ENCODE results near the gene HEXIM1. TPM values are rescaled to one million over a fixed set of nuclear protein-coding genes. Genes with fewer than 3 reads are reported as not detected.
A peak's percentile ranks its signal among the peaks of the same experiment; 100 is the strongest.

HEXIM1 gene
- total RNA-seq, 1 experiment from 2014 or later: 29.6 TPM

GRCh38 chr17:45148183-45149036 lies at the start of gene HEXIM1 (continued):
- TF ChIP-seq ZNF263 (CRISPR knock-in tag; IDR thresholded peaks at IDR 0.05; ENCODE audit: low read depth) (peak; percentile 97), OVOL2 (CRISPR knock-in tag; IDR thresholded peaks at IDR 0.05; ENCODE audit: borderline replicate concordance) (peak; percentile 78; the same call in 1 of the 2 replicates), SP1 (CRISPR knock-in tag; conservative IDR thresholded peaks at IDR 0.05) (peak; percentile 77), ATF1 (CRISPR knock-in tag; IDR thresholded peaks at IDR 0.05) (no peak), TEAD4 (CRISPR knock-in tag; IDR thresholded peaks at IDR 0.05) (no peak), CREM (CRISPR knock-in tag; IDR thresholded peaks at IDR 0.05) (no peak; the same call in 1 of the 2 replicates), MAX (CRISPR knock-in tag; IDR thresholded peaks at IDR 0.05) (0 out of 2 replicates have a peak, but pooled peaks have one; percentile 18), PRDM15 (CRISPR knock-in tag; IDR thresholded peaks at IDR 0.05) (0 out of 2 replicates have a peak, but pooled peaks have one; percentile 33), ATF6 (CRISPR knock-in tag; IDR thresholded peaks at IDR 0.05) (no peak), AR (CRISPR knock-in tag; IDR thresholded peaks at IDR 0.05) (peak; percentile 91), IRF2 (CRISPR knock-in tag; IDR thresholded peaks at IDR 0.05; ENCODE audit: borderline replicate concordance, low read depth) (no peak), ZNF416 (CRISPR knock-in tag; IDR thresholded peaks at IDR 0.05) (peak; percentile 95), ZNF281 (CRISPR knock-in tag; IDR thresholded peaks at IDR 0.05) (0 out of 2 replicates have a peak, but pooled peaks have one; percentile 41), ZNF423 (CRISPR knock-in tag; IDR thresholded peaks at IDR 0.05) (no peak)
